ENCODE measurements around the gene MAST3.

The MAST3 gene

GRCh38 chr19:18185538-18185937, 88.0 kb downstream of the MAST3 start:
- no peak for TF ChIP-seq CTCF (IDR thresholded peaks at IDR 0.05; ENCODE audit: low read depth, low read length)
- in situ Hi-C loops (cut with HindIII; ENCODE audit: low sequenced_read_pairs) = no loop called here
- DNase-seq (ENCODE audit: low read depth, low spot score) = no peak

GRCh38 chr19:18190278-18190677, 92.7 kb downstream of the MAST3 start:
- in situ Hi-C loops (cut with HindIII; ENCODE audit: low sequenced_read_pairs) = no loop called here
- no peak overlapping the region for H3K4me3 ChIP-seq (ENCODE audit: low read depth, low read length)
- no peak for TF ChIP-seq CTCF (IDR thresholded peaks at IDR 0.05; ENCODE audit: low read depth, low read length)
- DNase-seq (ENCODE audit: low read depth, low spot score) = no peak

More at GRCh38 chr19:18185538-18185937, 88.0 kb downstream of the MAST3 start:
- no peak overlapping the region for H3K4me3 ChIP-seq (ENCODE audit: low read depth, low read length)

- TF ChIP-seq CTCF (IDR thresholded peaks at IDR 0.05; ENCODE audit: low read depth, low read length) = no peak
- in situ Hi-C loops (cut with HindIII; ENCODE audit: low sequenced_read_pairs) = no loop called here
- DNase-seq (ENCODE audit: low read depth, low spot score) = no peak
- peak overlapping the region; percentile 57 for H3K4me3 ChIP-seq (ENCODE audit: low read depth, low read length)
Measured at GRCh38 chr19:18191640-18192062, 94.1 kb downstream of the MAST3 start.

- H3K4me3 ChIP-seq (ENCODE audit: low read depth, low read length) = peak within 1 kb of the TSS; percentile 81
- DNase-seq (ENCODE audit: low read depth, low spot score) = peak; percentile 100
- in situ Hi-C loops (cut with HindIII; ENCODE audit: low sequenced_read_pairs) = no loop called here
- TF ChIP-seq CTCF (IDR thresholded peaks at IDR 0.05; ENCODE audit: low read depth, low read length) = no peak
Measured at GRCh38 chr19:18192673-18193387, 95.3 kb downstream of the MAST3 start, which contains the start of gene MPV17L2. Gene MPV17L2, plus strand, starts transcription at chr19:18193218. Its CDS starts 64 bp downstream, at chr19:18193282.

GRCh38 chr19:18193388-18194180, 96.0 kb downstream of the MAST3 start:
- in situ Hi-C loops (cut with HindIII; ENCODE audit: low sequenced_read_pairs) = no loop called here
- H3K4me3 ChIP-seq (ENCODE audit: low read depth, low read length) = peak overlapping the region; percentile 81
- TF ChIP-seq CTCF (IDR thresholded peaks at IDR 0.05; ENCODE audit: low read depth, low read length) = no peak
- DNase-seq (ENCODE audit: low read depth, low spot score) = no peak

GRCh38 chr19:18194181-18194530, 96.6 kb downstream of the MAST3 start:
- TF ChIP-seq CTCF (IDR thresholded peaks at IDR 0.05; ENCODE audit: low read depth, low read length) = no peak
- DNase-seq (ENCODE audit: low read depth, low spot score) = no peak
- in situ Hi-C loops (cut with HindIII; ENCODE audit: low sequenced_read_pairs) = no loop called here
- peak overlapping the region; percentile 81 for H3K4me3 ChIP-seq (ENCODE audit: low read depth, low read length)

Measured in astrocyte of the spinal cord (primary cell).